Upper lobe of right lung (tissue), 1 donor: ENCODE measurements around the gene OR5H6. TPM values are rescaled to one million over a fixed set of nuclear protein-coding genes. Genes with fewer than 3 reads are reported as not detected.

Experiments
- ATAC-seq: fragments of 200-7000 bp; cut with Tn5 transposase; one replicate; pipeline ENCODE4 v1.9.1; 2020; ENCODE audit warnings: mild to moderate bottlenecking, moderate library complexity
- DNase-seq: peaks from one replicate; pipeline ENCODE4 v3.0.0-alpha.2; 2020
- H3K27ac ChIP-seq: fragments of 200-600 bp; one replicate; pipeline ENCODE4 v1.8.0; 2022
- H3K27me3 ChIP-seq: fragments of 200-600 bp; one replicate; pipeline ENCODE4 v1.8.0; 2022; ENCODE audit warnings: mild to moderate bottlenecking
- H3K36me3 ChIP-seq: fragments of 200-600 bp; one replicate; pipeline ENCODE4 v1.8.0; 2022
- H3K4me1 ChIP-seq: fragments of 200-600 bp; one replicate; pipeline ENCODE4 v1.8.0; 2022
- H3K4me3 ChIP-seq: fragments of 200-600 bp; one replicate; pipeline ENCODE4 v1.8.0; 2022; ENCODE audit warnings: mild to moderate bottlenecking
- H3K9me3 ChIP-seq: fragments of 200-600 bp; one replicate; pipeline ENCODE4 v1.8.0; 2022
- CTCF ChIP-seq: fragments of 200-600 bp; IDR thresholded peaks from one replicate; pipeline ENCODE4 v1.8.0; 2022; ENCODE audit warnings: antibody characterized with exemption
- intact Hi-C: fragments of 100-400 bp; cut with DNase I; formaldehyde crosslinking; loops from one replicate; pipeline ENCODE4 v1.11.0; 2022
- total RNA-seq: library from RNA; stranded (reverse); fragmentation: NEBNext Ultra II Directional; extraction: Animal tissue kit (Norgen Biotek cat#: 25700); gene quantifications from one replicate; pipeline ENCODE4 v1.2.1, GENCODE V29; 2021
- donor health status: DM: no; HTN: yes; CAD: no; lungs with severe emphysema.

The OR5H6 gene
- total RNA-seq, 1 donor from 2014 or later, result not detected

- H3K27me3 ChIP-seq, result no peaks in the 10 kb centered on the region
- no peaks in the 10 kb centered on the region for H3K4me1 ChIP-seq
- no peak for DNase-seq
- no peak overlapping the region for H3K27ac ChIP-seq
- H3K4me3 ChIP-seq, result no peak overlapping the region
- H3K36me3 ChIP-seq, result no peaks in the 10 kb centered on the region
- no peak for ATAC-seq
- TF ChIP-seq CTCF, result no peak
- H3K9me3 ChIP-seq, result no peaks in the 10 kb centered on the region
- intact Hi-C loops, result no loop called here
Measured at GRCh38 chr3:98262046-98262445, 2.0 kb upstream of the OR5H6 start.

GRCh38 chr3:98269846-98270245 lies 5.8 kb downstream of the OR5H6 start:
- no peak for ATAC-seq
- H3K27ac ChIP-seq, result no peak overlapping the region
- no peak for DNase-seq
- intact Hi-C loops, result no loop called here
- no peak overlapping the region for H3K4me3 ChIP-seq
- H3K9me3 ChIP-seq, result no peaks in the 10 kb centered on the region
- no peaks in the 10 kb centered on the region for H3K36me3 ChIP-seq
- no peaks in the 10 kb centered on the region for H3K4me1 ChIP-seq
- H3K27me3 ChIP-seq, result no peaks in the 10 kb centered on the region
- no peak for TF ChIP-seq CTCF

GRCh38 chr3:98272126-98272525 lies 8.1 kb downstream of the OR5H6 start:
- TF ChIP-seq CTCF, result no peak
- ATAC-seq, result no peak

GRCh38 chr3:98274914-98275313 lies 10.9 kb downstream of the OR5H6 start:
- no peak for ATAC-seq
- Histone ChIP-seq H3K27me3 (no peaks in the 10 kb centered on the region), H3K4me1 (no peaks in the 10 kb centered on the region), H3K4me3 (no peak overlapping the region), H3K27ac (no peak overlapping the region), H3K36me3 (no peaks in the 10 kb centered on the region), H3K9me3 (no peaks in the 10 kb centered on the region)
- intact Hi-C loops, result no loop called here
- TF ChIP-seq CTCF, result no peak
- DNase-seq, result no peak

More at GRCh38 chr3:98272126-98272525, 8.1 kb downstream of the OR5H6 start:
- Histone ChIP-seq H3K27me3 (no peaks in the 10 kb centered on the region), H3K4me3 (no peak overlapping the region), H3K27ac (no peak overlapping the region), H3K4me1 (no peaks in the 10 kb centered on the region), H3K9me3 (no peaks in the 10 kb centered on the region), H3K36me3 (no peaks in the 10 kb centered on the region)
- intact Hi-C loops, result no loop called here
- DNase-seq, result no peak

GRCh38 chr3:98282205-98282604 lies 18.2 kb downstream of the OR5H6 start, which contains the start of gene OR5H2:
Gene OR5H2 (plus strand): TSS chr3:98282505. CDS start chr3:98282903, 398 bp downstream.
- TF ChIP-seq CTCF, result no peak
- Histone ChIP-seq H3K27ac (no peak within 1 kb of the TSS), H3K9me3 (no peaks in the 10 kb centered on the region), H3K4me3 (no peak within 1 kb of the TSS), H3K36me3 (no peaks in the 10 kb centered on the region), H3K27me3 (no peaks in the 10 kb centered on the region), H3K4me1 (no peaks in the 10 kb centered on the region)
- ATAC-seq (no peak), DNase-seq (no peak)
- intact Hi-C loops, result no loop called here

GRCh38 chr3:98290916-98291315 lies 26.9 kb downstream of the OR5H6 start:
- no peak for DNase-seq
- Histone ChIP-seq H3K9me3 (no peaks in the 10 kb centered on the region), H3K4me1 (no peaks in the 10 kb centered on the region)

More at GRCh38 chr3:98290916-98291315, 26.9 kb downstream of the OR5H6 start:
- Histone ChIP-seq H3K4me3 (no peak overlapping the region), H3K36me3 (no peaks in the 10 kb centered on the region), H3K27ac (no peak overlapping the region), H3K27me3 (no peaks in the 10 kb centered on the region)
- TF ChIP-seq CTCF, result no peak
- no peak for ATAC-seq
- intact Hi-C loops, result no loop called here
